HT1080 (cell line): ENCODE measurements around the gene VPS52. TPM values are rescaled to one million over a fixed set of nuclear protein-coding genes. Genes with fewer than 3 reads are reported as not detected.

Experiments
- DNase-seq: peaks from one replicate; pipeline ENCODE4 v3.0.0-alpha.2; 2015; ENCODE audit warnings: low read depth
- total RNA-seq: library from RNA; depleted of rRNA; stranded (reverse); fragments of >200 nt; shearing (Covaris generic); gene quantifications from 2 replicates; pipeline ENCODE4 v1.2.3, GENCODE V29; 2014

VPS52 gene
- total RNA-seq, 1 experiment from 2014 or later: 38.2 TPM

GRCh38 chr6:33211666-33212422, 59.8 kb downstream of the VPS52 start:
- DNase-seq: no peak

DNA sequence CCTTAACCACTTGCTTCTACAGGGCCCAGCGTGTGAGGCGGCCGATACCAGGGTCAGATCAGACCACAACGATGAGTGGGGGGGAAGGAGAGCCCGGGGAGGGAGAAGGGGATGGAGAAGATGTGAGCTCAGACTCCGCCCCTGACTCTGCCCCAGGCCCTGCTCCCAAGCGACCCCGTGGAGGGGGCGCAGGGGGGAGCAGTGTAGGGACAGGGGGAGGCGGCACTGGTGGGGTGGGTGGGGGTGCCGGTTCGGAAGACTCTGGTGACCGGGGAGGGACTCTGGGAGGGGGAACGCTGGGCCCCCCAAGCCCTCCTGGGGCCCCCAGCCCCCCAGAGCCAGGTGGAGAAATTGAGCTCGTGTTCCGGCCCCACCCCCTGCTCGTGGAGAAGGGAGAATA, 60.5 kb downstream of the VPS52 start:
- DNase-seq: no peak

DNA sequence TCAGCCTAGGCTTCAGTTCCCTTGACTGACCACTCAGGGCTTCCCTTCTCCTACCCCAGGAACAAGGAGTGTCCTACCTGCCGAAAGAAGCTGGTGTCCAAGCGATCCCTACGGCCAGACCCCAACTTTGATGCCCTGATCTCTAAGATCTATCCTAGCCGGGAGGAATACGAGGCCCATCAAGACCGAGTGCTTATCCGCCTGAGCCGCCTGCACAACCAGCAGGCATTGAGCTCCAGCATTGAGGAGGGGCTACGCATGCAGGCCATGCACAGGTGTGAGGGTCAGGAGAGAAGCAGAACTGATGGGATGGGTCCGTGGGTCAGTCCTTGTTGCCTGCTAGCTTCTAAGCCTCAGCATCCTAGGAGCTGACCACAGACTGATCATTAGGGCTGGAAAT, 61.8 kb downstream of the VPS52 start:
- DNase-seq: no peak

- peak; percentile 52 for DNase-seq
Observed at GRCh38 chr6:33208091-33208967, 63.3 kb downstream of the VPS52 start, which contains the start of gene RING1. Gene RING1 (plus strand): TSS chr6:33208500. CDS start chr6:33208823, 323 bp downstream.

DNA sequence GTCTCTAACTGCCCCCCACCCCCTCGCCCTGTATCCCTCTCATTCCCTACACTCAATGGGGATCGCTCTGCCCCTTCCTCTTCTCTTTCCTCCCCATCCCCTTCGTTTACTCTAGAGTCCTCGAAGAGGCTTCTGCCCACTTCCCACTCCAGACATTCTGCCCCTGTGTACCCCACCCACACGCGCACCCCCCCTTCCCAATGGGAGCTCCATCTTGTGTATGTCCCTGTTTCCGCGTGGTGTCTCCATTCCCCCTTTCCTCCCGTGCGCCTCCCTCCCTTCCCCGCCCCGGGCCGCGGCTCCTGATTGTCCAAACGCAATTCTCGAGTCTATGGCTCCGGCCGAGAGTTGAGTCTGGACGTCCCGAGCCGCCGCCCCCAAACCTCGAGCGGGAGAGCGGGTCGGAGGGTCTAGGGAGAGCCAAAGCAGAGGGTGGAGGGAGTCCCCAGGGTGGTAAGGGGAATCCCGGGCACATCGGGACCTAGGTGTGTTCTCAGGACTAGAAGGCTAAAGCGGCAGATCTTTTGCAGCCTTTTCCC, 64.1 kb downstream of the VPS52 start:
- no peak for DNase-seq

- DNase-seq: peak; percentile 73
Observed at GRCh38 chr6:33206864-33207551, 64.7 kb downstream of the VPS52 start.

DNA sequence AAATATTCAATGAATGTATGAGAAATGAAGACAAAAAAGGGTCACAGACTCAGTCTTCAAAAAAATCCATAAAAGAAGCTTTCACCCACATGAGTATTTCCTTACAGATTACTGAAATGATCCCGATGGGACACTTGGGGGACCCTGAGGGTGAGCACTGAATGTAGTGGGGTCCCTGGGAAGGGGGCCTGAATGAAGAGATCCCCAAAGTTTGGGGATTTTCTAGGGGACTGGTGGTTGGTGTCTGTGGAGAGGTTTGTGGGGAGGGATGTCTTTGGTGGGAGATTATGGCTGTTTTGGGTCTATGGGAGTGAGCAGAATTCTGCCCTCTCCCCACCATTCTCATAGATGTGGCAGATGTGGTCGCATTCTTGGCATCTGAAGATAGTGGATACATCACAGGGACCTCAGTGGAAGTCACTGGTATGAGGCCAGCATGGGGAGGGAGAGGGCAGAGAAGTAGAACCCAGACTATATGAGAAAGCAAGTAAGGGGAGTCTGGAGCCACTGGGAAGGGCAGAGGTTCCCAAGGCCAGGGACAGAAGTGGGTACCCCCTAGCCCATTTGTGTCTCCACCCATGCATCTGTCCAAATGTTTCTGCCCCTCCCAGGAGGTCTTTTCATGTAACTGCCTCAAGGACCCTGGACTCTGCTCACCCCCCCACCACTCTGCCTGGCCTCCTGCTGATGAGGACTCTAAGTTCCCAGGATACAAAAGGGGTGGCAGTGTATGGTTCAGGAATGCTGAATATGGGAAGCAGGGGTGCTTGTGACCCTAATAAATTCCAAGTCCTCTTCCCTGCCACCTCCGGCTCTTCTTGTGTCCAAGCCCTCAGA, 65.4 kb downstream of the VPS52 start:
- no peak for DNase-seq

DNA sequence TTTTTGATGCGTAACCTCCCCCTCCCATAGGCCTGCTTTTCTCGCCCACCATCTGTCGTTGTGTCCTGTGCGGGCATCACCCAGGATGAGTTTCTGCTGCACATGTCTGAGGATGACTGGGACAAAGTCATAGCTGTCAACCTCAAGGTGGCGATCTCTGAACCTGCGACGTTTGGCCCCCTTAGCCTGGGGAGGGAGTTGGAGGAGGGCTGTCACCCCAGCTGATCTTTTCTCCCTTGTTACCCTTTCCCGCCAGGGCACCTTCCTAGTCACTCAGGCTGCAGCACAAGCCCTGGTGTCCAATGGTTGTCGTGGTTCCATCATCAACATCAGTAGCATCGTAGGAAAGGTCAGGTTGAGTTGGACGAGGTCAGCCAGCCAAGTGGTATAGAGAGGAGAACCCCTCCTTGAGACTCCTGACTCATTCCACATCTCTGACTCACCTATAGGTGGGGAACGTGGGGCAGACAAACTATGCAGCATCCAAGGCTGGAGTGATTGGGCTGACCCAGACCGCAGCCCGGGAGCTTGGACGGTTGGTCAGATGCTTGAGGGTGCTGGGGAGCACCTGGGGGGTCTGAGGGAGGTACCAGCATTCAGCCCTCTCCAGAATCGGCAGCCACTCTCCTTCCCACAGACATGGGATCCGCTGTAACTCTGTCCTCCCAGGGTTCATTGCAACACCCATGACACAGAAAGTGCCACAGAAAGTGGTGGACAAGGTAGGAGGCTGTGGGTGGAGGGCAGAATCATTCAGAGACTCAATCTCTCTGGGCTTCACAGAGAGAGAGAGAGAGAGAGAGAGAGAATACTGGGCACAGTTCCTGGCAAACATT, 66.3 kb downstream of the VPS52 start:
- peak; percentile 90 for DNase-seq

DNA sequence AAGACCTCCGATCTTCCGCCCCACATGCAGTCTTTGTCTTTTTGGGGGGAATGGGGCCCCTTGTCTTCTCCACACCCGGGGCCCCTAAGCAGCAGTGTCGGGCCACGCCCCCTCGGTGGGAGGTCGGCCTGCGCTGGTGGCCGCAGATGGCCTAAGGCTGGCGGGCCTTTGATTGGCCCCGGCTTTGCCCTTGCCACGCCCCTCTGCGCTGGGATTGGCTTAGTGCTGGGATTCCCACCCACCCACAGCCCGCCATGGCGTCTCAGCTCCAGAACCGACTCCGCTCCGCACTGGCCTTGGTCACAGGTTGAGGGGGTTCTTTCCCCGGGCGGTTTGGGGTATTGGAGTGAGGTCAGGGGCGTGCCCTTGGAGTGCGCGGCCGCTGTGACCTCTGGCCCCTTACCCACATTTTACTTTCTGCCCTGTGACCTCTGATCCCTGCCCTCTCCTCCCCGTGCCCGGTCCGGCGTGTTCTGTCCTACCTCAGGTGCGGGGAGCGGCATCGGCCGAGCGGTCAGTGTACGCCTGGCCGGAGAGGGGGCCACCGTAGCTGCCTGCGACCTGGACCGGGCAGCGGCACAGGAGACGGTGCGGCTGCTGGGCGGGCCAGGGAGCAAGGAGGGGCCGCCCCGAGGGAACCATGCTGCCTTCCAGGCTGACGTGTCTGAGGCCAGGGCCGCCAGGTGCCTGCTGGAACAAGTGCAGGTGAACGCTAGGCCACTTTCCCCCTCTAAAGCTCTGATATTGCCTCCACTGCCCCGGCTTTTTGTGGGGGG, 67.1 kb downstream of the VPS52 start, which contains the start of gene HSD17B8:
Gene HSD17B8, plus strand, starts transcription at position 241 of the 776 bp plus-strand sequence. Its CDS starts 14 bp downstream, at position 255.
- DNase-seq: peak; percentile 83

DNA sequence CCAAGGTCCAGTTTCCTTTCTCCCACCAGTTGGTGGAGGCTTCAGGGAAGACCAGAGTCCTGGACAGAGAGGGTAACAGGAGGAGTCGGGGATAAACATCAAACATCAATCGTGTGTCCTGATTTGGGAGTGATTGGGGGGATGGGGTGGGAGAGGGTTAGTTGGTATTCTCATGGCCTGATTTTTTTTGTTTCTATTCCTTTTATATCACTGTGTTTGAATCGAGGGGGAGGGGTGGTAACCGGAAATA, 67.6 kb downstream of the VPS52 start:
- no peak for DNase-seq

DNA sequence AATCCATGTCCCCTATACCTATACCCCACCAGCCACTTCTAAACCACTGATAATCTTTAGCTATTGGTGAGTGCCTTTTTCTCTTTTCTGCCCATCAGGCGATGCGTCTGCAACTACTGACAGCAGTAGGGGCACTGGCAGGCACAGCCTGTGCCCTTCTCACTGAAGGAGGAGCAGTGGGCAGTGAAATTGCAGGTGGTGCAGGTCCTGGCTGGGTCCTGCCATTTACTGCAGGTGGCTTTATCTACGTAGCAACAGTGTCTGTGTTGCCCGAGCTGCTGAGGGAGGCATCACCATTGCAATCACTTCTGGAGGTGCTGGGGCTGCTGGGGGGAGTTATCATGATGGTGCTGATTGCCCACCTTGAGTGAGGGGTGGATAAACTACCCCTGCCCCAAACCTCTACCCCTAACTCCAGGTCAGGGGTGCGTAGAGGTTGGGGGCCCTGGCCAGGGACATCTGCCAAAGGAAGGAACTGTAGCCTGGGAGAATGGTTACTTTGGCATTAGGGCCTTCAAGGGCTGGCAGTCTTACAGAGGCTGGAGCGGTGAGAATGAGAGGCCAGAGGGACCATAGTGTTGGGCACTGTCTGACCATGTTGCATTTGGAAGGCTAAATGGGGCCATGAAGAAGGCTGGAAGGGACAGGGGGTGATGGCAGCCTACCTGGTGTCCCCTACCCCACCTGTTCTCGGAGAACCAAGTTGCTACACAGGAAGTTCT, 68.1 kb downstream of the VPS52 start:
- DNase-seq: no peak

GRCh38 chr6:33202799-33203198, 68.9 kb downstream of the VPS52 start:
- DNase-seq: no peak

- no peak for DNase-seq
Observed at GRCh38 chr6:33201935-33202334, 69.7 kb downstream of the VPS52 start.

DNA sequence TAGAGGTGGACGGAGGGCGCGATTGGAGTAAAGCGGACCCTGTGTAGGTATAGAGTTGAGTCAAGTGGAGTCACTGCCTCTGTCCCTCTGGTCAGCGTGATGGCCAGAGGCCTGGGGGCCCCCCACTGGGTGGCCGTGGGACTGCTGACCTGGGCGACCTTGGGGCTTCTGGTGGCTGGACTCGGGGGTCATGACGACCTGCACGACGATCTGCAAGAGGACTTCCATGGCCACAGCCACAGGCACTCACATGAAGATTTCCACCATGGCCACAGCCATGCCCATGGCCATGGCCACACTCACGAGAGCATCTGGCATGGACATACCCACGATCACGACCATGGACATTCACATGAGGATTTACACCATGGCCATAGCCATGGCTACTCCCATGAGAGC, 70.5 kb downstream of the VPS52 start:
- DNase-seq: no peak
